HepG2 (cell line): ENCODE data around the gene GALNT16. TPM values are rescaled to one million over a fixed set of nuclear protein-coding genes. Genes with fewer than 3 reads are reported as not detected.

Source experiments
- ATAC-seq: fragments of 200-7000 bp; cut with Tn5 transposase; 3 replicates; pipeline ENCODE4 v1.9.1; 2020; ENCODE audit warnings: mild to moderate bottlenecking, moderate library complexity
- BruUV-seq: library from RNA; stranded (reverse); fragments of 400-500 nt; replicated peaks from 2 replicates; lab custom pipeline; 2021; lab: Mats Ljungman, UMichigan
- CTCF ChIA-PET: fragments of 300-600 bp; formaldehyde crosslinking; extraction: SDS; loops from one replicate; lab custom pipeline; 2021; ENCODE audit warnings: low total read pairs, inconsistent platforms, low intra/inter-chr PET ratio; lab: Yijun Ruan, JAX
- POLR2A ChIA-PET: fragments of 350-600 bp; sonication (Branson Sonifier 250); formaldehyde crosslinking; loops from one replicate; lab custom pipeline; 2020; ENCODE audit warnings: antibody characterized with exemption, inconsistent platforms; lab: Yijun Ruan, JAX
- DNase-seq: peaks from one replicate; pipeline ENCODE4 v3.0.0-alpha.2; 2015; ENCODE audit warnings: low spot score
- FAIRE-seq: peaks from 3 replicates; lab custom pipeline; 2011; peaks lifted over from hg19 to GRCh38; lab: Jason Lieb, UNC
- H2AFZ ChIP-seq: one replicate; pipeline ENCODE4 v1.6.1; 2011; ENCODE audit warnings: low read length, inconsistent platforms
- H3K27ac ChIP-seq: fragments of 300-600 bp; 3 replicates; pipeline ENCODE4 v1.8.0; 2011; ENCODE audit warnings: mixed run types, mild to moderate bottlenecking, mixed read lengths, low read length, inconsistent platforms; ENCODE audit not compliant: insufficient read depth; ENCODE audit errors: extremely low read length
- H3K27me3 ChIP-seq, 2 experiments: fragments of 200-600 bp in 1 of 2; 2 replicates in 1 of 2; 3 replicates in 1 of 2; pipeline versions ENCODE4 v1.6.0 to v1.8.0; 2011; ENCODE audit warnings: low read length in 2 of 2, mild to moderate bottlenecking in 2 of 2, moderate library complexity in 2 of 2, inconsistent platforms in 1 of 2; ENCODE audit not compliant: insufficient read depth in 2 of 2, control insufficient read depth in 1 of 2
- H3K36me3 ChIP-seq, 2 experiments: fragments of 200-600 bp in 1 of 2; replicated peaks in 1 of 2; 2 replicates in 1 of 2; 3 replicates in 1 of 2; pipeline versions ENCODE4 v1.5.1 to v1.8.0; 2011; ENCODE audit warnings: low read length in 2 of 2, inconsistent platforms in 1 of 2; ENCODE audit not compliant: insufficient read depth in 2 of 2, control insufficient read depth in 1 of 2
- H3K4me1 ChIP-seq: 2 replicates; pipeline ENCODE4 v1.5.1; 2012; ENCODE audit warnings: low read length, inconsistent platforms; ENCODE audit not compliant: insufficient read depth
- H3K4me2 ChIP-seq: 2 replicates; pipeline ENCODE4 v1.6.0; 2011; ENCODE audit warnings: low read depth, low read length, inconsistent platforms
- H3K4me3 ChIP-seq, 3 experiments: fragments of 200-600 bp in 1 of 3; sonication (generic), shearing (Covaris generic) in 1 of 3; replicated peaks in 1 of 3; 2 replicates each; pipeline ENCODE4 v1.5.1; 2011 to 2016; ENCODE audit warnings: low read length in 3 of 3, inconsistent platforms in 2 of 3, low read depth in 2 of 3, mild to moderate bottlenecking in 2 of 3, control low read depth in 1 of 3, mixed read lengths in 1 of 3; ENCODE audit not compliant: insufficient read depth in 1 of 3
- H3K79me2 ChIP-seq: one replicate; pipeline ENCODE4 v1.6.1; 2011; ENCODE audit warnings: low read length, inconsistent platforms; ENCODE audit not compliant: insufficient read depth
- H3K9ac ChIP-seq: 2 replicates; pipeline ENCODE4 v1.6.0; 2011; ENCODE audit warnings: mild to moderate bottlenecking, low read depth, low read length, inconsistent platforms; ENCODE audit not compliant: insufficient read depth
- H3K9me3 ChIP-seq: 2 replicates; pipeline ENCODE4 v1.5.1; 2012; ENCODE audit warnings: mild to moderate bottlenecking, low read length
- H4K20me1 ChIP-seq: 2 replicates; pipeline ENCODE4 v1.6.0; 2011; ENCODE audit warnings: inconsistent platforms, mild to moderate bottlenecking, low read length, moderate library complexity; ENCODE audit not compliant: insufficient read depth
- ARID5B ChIP-seq: IDR thresholded peaks from 2 replicates; pipeline ENCODE4 v1.4.0; 2020; ENCODE audit warnings: mild to moderate bottlenecking, missing genetic modification reagents
- FOSL2 ChIP-seq: sonication (generic); formaldehyde crosslinking; IDR thresholded peaks from 2 replicates; pipeline ENCODE4 v1.4.0; 2020; ENCODE audit warnings: missing genetic modification reagents
- FOXA1 ChIP-seq, 2 experiments: fragments of 450-650 bp in 1 of 2; sonication (generic) in 1 of 2; formaldehyde crosslinking in 1 of 2; IDR thresholded peaks; 2 replicates each; pipeline versions ENCODE4 v1.4.0 to v1.6.1; 2016 to 2020; ENCODE audit warnings: missing genetic modification reagents in 1 of 2
- FOXA3 ChIP-seq: IDR thresholded peaks from 2 replicates; pipeline ENCODE4 v1.6.1; 2016; ENCODE audit warnings: missing genetic modification reagents, missing compliant biosample characterization
- ISX ChIP-seq: sonication (generic); formaldehyde crosslinking; conservative IDR thresholded peaks from 2 replicates; pipeline ENCODE4 v1.5.0; 2020; ENCODE audit warnings: missing genetic modification reagents
- REL ChIP-seq: sonication (generic); formaldehyde crosslinking; conservative IDR thresholded peaks from 2 replicates; pipeline ENCODE4 v1.8.0; 2022; ENCODE audit warnings: mild to moderate bottlenecking, missing genetic modification reagents, moderate library complexity
- SAP130 ChIP-seq: IDR thresholded peaks from 2 replicates; pipeline ENCODE4 v1.6.1; 2016; ENCODE audit warnings: low read depth
- TBX3 ChIP-seq: fragments of 450-650 bp; IDR thresholded peaks from 2 replicates; pipeline ENCODE4 v1.6.1; 2017; ENCODE audit warnings: antibody characterized with exemption, mild to moderate bottlenecking, inconsistent platforms, borderline replicate concordance
- ZBTB38 ChIP-seq: sonication (generic); formaldehyde crosslinking; IDR thresholded peaks from 2 replicates; pipeline ENCODE4 v1.5.1; 2020; ENCODE audit warnings: mild to moderate bottlenecking, missing genetic modification reagents
- ZNF274 ChIP-seq: sonication (generic); formaldehyde crosslinking; IDR thresholded peaks from 2 replicates; pipeline ENCODE4 v1.5.1; 2020; ENCODE audit warnings: mild to moderate bottlenecking, missing genetic modification reagents
- ZNF616 ChIP-seq: sonication (generic); formaldehyde crosslinking; IDR thresholded peaks from 2 replicates; pipeline ENCODE4 v1.5.0; 2020; ENCODE audit warnings: low read depth, mild to moderate bottlenecking, missing genetic modification reagents
- WGBS: methylation state at CpG from one replicate; pipeline ENCODE4 v1.1.6; 2017; ENCODE audit warnings: low lambda C conversion rate; 5-methylcytosine and 5-hydroxymethylcytosine counted together
- in situ Hi-C: cut with HindIII; loops from 2 replicates; pipeline ENCODE4 v1.10.0; 2017; ENCODE audit warnings: low pct_unique_long_range_greater_than_20kb; ENCODE audit not compliant: extremely low pct_ligation_motif_present
- intact Hi-C: fragments of 100-400 bp; cut with micrococcal nuclease; formaldehyde crosslinking; loops from one replicate; pipeline ENCODE4 v1.10.0; 2022; ENCODE audit not compliant: unreplicated experiment
- polyA plus RNA-seq, 8 experiments: library from polyadenylated mRNA; depleted of rRNA in 3 of 8; stranded (reverse) in 7 of 8; unstranded in 1 of 8; fragments of >200 nt; fragmentation: Illumina TruSeq in 4 of 8; extraction: Trizol in 4 of 8; gene quantifications; 2 replicates each; pipeline versions ENCODE4 v1.2.1 to v1.2.3, GENCODE V29; 2011 to 2016; ENCODE audit warnings: low read depth in 4 of 8, missing spikeins in 1 of 8, mixed read lengths in 1 of 8; ENCODE audit not compliant: insufficient read depth in 1 of 8
- total RNA-seq, 5 experiments: library from RNA; depleted of rRNA; stranded (reverse); fragments of >200 nt; fragmentation: Illumina TruSeq; extraction: Trizol; gene quantifications; 2 replicates each; pipeline ENCODE4 v1.2.3, GENCODE V29; 2016; ENCODE audit warnings: low read depth in 1 of 5
- TF ChIP-seq, protein P1 (sequence below): IDR thresholded peaks from 2 replicates; pipeline ENCODE4 v1.6.1; 2012; ENCODE audit warnings: low read depth, low read length, improper control_type of control experiment
- TF ChIP-seq, protein P2 (sequence below): sonication (generic); formaldehyde crosslinking; IDR thresholded peaks from 2 replicates; pipeline ENCODE4 v1.4.0; 2020; ENCODE audit warnings: mild to moderate bottlenecking, low read depth, missing genetic modification reagents

Gene GALNT16
- total and polyA plus RNA-seq, 2 of the 13 experiments (the other 11 are each of a cell fraction or from before 2014, with no cell fraction given) = 0.54 to 0.82 TPM

GRCh38 chr14:69372146-69372545 is 112.2 kb downstream of the GALNT16 start:
- no TSS peak for BruUV-seq
- CTCF ChIA-PET = no interaction called here
- Histone ChIP-seq H3K79me2 (no peaks in the 10 kb centered on the region), H3K9me3 (no peaks in the 10 kb centered on the region), H2AFZ (no peak overlapping the region), H4K20me1 (no peaks in the 10 kb centered on the region), H3K4me1 (0 out of 2 replicates have a peak, but pooled peaks cover 9% of the 10 kb centered on the region), H3K4me3 (no peak overlapping the region), H3K9ac (no peak overlapping the region), H3K27ac (no peak overlapping the region), H3K36me3 (peaks cover 2 to 13% of the 10 kb centered on the region in 2 experiments; a peak in 3 of 5 replicates), H3K4me2 (no peak overlapping the region), H3K27me3 (no peaks in the 10 kb centered on the region)
- POLR2A ChIA-PET = no interaction called here
- ATAC-seq (peak; percentile 80), DNase-seq (peak; percentile 76), FAIRE-seq (no peak)
- peak; percentile 79 for TF ChIP-seq FOSL2 (CRISPR knock-in tag)
- no peak for TF ChIP-seq ZBTB38 (CRISPR knock-in tag)
- no peak for TF ChIP-seq ZNF616
- TF ChIP-seq ARID5B (CRISPR knock-in tag) = 0 out of 2 replicates have a peak, but pooled peaks have one; percentile 14
- TF ChIP-seq, protein P1, sequence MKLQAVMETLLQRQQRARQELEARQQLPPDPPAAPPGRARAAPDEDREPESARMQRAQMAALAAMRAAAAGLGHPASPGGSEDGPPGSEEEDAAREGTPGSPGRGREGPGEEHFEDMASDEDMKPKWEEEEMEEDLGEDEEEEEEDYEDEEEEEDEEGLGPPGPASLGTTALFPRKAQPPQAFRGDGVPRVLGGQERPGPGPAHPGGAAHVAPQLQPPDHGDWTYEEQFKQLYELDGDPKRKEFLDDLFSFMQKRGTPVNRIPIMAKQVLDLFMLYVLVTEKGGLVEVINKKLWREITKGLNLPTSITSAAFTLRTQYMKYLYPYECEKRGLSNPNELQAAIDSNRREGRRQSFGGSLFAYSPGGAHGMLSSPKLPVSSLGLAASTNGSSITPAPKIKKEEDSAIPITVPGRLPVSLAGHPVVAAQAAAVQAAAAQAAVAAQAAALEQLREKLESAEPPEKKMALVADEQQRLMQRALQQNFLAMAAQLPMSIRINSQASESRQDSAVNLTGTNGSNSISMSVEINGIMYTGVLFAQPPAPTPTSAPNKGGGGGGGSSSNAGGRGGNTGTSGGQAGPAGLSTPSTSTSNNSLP = peak; percentile 51
- peak; percentile 60 for TF ChIP-seq FOXA1 (IDR thresholded peaks at IDR 0.05)
- 0 out of 2 replicates have a peak, but pooled peaks have one; percentile 45 for TF ChIP-seq FOXA1 (CRISPR knock-in tag; IDR thresholded peaks at IDR 0.05)
- TF ChIP-seq, protein P2, sequence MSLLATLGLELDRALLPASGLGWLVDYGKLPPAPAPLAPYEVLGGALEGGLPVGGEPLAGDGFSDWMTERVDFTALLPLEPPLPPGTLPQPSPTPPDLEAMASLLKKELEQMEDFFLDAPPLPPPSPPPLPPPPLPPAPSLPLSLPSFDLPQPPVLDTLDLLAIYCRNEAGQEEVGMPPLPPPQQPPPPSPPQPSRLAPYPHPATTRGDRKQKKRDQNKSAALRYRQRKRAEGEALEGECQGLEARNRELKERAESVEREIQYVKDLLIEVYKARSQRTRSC (CRISPR knock-in tag) = no peak
- peak; percentile 33; the same call in 1 of the 2 replicates for TF ChIP-seq TBX3
- peak; percentile 31 for TF ChIP-seq FOXA3 (CRISPR knock-in tag)
- TF ChIP-seq SAP130 (CRISPR knock-in tag) = 0 out of 2 replicates have a peak, but pooled peaks have one; percentile 28
- TF ChIP-seq ZNF274 (CRISPR knock-in tag) = no peak
- no peak for TF ChIP-seq REL
- no peak for TF ChIP-seq ISX (CRISPR knock-in tag)
- intact Hi-C loops = no loop called here
- WGBS = 40% methylated on average over 1 of the region's 3 CpGs
- in situ Hi-C loops = no loop called here
